Vagina (tissue), 2 donors: ENCODE measurements around the gene ADGRG3. TPM values are rescaled to one million over a fixed set of nuclear protein-coding genes. Genes with fewer than 3 reads are reported as not detected.

ENCODE experiments used
- DNase-seq, 2 donors: peaks; one replicate each; pipeline ENCODE4 v3.0.0-alpha.2; 2017; ENCODE audit errors: extremely low spot score in 2 of 2
- H3K27ac ChIP-seq: fragments of 200-600 bp; sonication (generic); one replicate; pipeline ENCODE4 v1.5.1; 2019
- H3K27me3 ChIP-seq: fragments of 200-600 bp; sonication (generic); one replicate; pipeline ENCODE4 v1.5.1; 2019
- H3K36me3 ChIP-seq, 2 donors: fragments of 200-600 bp; sonication (generic); one replicate each; pipeline ENCODE4 v1.5.1; 2017 to 2019
- H3K4me1 ChIP-seq: fragments of 200-600 bp; sonication (generic); one replicate; pipeline ENCODE4 v1.5.1; 2019
- H3K4me3 ChIP-seq, 2 donors: fragments of 200-600 bp; sonication (generic); 1 replicate in 1 of 2; 2 replicates in 1 of 2; pipeline ENCODE4 v1.5.1; 2016 to 2019
- H3K9me3 ChIP-seq: fragments of 200-600 bp; sonication (generic); one replicate; pipeline ENCODE4 v1.5.1; 2019
- POLR2A ChIP-seq, 2 donors: fragments of 450-650 bp; IDR thresholded peaks; one replicate each; pipeline ENCODE4 v1.6.1; 2017; ENCODE audit warnings: antibody characterized with exemption in 2 of 2, mild to moderate bottlenecking in 2 of 2, moderate library complexity in 2 of 2
- POLR2AphosphoS5 ChIP-seq, 2 donors: sonication (generic); formaldehyde crosslinking; IDR thresholded peaks; one replicate each; pipeline ENCODE4 v1.9.0; 2017; ENCODE audit warnings: antibody characterized with exemption in 2 of 2, mild to moderate bottlenecking in 2 of 2, low read depth in 1 of 2; ENCODE audit not compliant: insufficient read depth in 1 of 2
- intact Hi-C: fragments of 100-400 bp; cut with DNase I; formaldehyde crosslinking; loops from one replicate; pipeline ENCODE4 v1.15.1; 2023
- total RNA-seq: library from RNA; depleted of rRNA; stranded (reverse); fragments of >200 nt; gene quantifications from one replicate; pipeline ENCODE4 v1.2.3, GENCODE V29; 2016
- TF ChIP-seq, protein P1 (sequence below), 3 experiments: fragments of 450-650 bp in 2 of 3; fragments of 200-600 bp in 1 of 3; sonication (generic) in 1 of 3; IDR thresholded peaks; one replicate each; pipeline ENCODE4 v1.5.1; 2017 to 2019; ENCODE audit warnings: antibody characterized with exemption in 3 of 3, mild to moderate bottlenecking in 2 of 3, moderate library complexity in 2 of 3

Gene ADGRG3
- total RNA-seq, 1 donor from 2014 or later = 10.3 TPM

DNA sequence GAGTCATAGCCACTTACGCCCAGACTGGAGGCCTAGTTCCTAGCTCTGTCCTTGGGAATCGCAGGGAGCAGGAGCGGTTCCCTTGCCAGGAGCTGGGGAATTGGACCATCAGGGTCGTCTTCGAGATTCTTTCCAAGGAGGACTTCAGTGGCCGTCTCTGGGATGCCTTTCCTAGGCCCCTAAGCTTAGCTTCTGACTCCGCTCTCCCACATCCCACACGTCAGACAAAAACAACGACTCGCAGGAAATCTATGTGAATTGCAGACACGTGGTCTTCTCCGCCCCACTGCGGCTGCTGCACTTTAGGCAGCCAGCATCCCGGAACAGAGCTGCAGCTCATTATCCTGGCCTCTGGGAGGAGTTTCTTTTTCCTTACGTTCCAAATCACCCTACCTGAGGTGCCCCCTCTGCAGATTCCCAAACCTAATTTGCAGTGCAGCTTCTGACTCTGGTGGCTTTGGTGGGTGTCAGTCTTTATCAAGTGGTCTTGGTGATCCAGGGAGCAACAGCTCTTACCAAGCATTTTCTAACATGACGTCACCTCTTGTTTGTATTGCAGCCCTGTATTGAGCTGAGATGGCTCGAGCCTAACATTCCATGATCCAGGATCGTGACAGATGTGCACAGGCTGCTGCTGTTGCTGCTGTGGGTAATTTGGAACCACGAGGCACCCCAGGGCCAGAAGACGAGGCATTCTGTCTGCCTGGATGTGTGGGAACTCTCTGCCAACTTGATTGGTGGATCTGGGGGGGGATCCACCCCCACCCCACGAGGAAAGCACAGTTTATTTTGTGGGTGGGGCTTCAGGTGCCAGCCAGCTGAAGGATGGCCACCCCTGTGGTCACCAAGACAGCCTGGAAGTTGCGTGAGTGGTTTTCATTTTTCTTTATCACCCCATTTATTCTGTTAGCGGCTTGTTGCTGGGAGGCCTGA lies 68.6 kb downstream of the ADGRG3 start:
- H3K9me3 ChIP-seq = no peaks in the 10 kb centered on the region
- no peak for DNase-seq
- TF ChIP-seq POLR2A (IDR thresholded peaks at IDR 0.05) = no peak
- TF ChIP-seq, protein P1, sequence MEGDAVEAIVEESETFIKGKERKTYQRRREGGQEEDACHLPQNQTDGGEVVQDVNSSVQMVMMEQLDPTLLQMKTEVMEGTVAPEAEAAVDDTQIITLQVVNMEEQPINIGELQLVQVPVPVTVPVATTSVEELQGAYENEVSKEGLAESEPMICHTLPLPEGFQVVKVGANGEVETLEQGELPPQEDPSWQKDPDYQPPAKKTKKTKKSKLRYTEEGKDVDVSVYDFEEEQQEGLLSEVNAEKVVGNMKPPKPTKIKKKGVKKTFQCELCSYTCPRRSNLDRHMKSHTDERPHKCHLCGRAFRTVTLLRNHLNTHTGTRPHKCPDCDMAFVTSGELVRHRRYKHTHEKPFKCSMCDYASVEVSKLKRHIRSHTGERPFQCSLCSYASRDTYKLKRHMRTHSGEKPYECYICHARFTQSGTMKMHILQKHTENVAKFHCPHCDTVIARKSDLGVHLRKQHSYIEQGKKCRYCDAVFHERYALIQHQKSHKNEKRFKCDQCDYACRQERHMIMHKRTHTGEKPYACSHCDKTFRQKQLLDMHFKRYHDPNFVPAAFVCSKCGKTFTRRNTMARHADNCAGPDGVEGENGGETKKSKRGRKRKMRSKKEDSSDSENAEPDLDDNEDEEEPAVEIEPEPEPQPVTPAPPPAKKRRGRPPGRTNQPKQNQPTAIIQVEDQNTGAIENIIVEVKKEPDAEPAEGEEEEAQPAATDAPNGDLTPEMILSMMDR (IDR thresholded peaks at IDR 0.05) = peak in 1 of 3 experiments; percentile 11

DNA sequence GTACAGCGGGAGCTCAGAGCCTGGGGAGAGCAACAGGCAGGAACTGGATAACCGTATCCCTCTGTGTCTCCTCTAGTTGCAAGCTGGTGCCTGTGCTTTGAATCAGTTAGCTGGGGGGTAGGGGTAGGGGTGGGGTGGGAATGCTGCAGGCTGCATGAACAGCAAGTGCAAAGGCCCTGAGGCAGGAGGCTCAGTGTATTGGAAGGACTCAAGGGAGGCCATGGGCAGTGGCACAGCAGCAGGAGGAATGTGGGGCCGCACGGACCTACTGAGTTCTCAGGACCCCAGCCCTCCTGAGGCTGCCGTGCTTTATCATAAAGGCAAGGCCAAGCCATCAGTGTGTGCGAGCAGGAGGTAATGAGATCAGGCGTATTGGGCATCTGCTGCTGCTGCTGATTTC lies 70.7 kb downstream of the ADGRG3 start:
- Histone ChIP-seq H3K36me3 (peaks cover 0 to 5% of the 10 kb centered on the region in 2 donors), H3K9me3 (no peaks in the 10 kb centered on the region), H3K4me3 (no peak overlapping the region), H3K27me3 (no peaks in the 10 kb centered on the region), H3K4me1 (peaks cover 50% of the 10 kb centered on the region), H3K27ac (no peak overlapping the region)
- intact Hi-C loops = loop anchor here (10.0 kb wide), 1 partner anchor 386 kb away; the partner anchor contains the start of gene CFAP20
- TF ChIP-seq, protein P1 (IDR thresholded peaks at IDR 0.05) = no peak
- TF ChIP-seq POLR2AphosphoS5 (IDR thresholded peaks at IDR 0.05; ENCODE audit: insufficient read depth in 1 of 2, low read depth in 1 of 2) = no peak
- no peak for TF ChIP-seq POLR2A (IDR thresholded peaks at IDR 0.05)
- no peak for DNase-seq

More for the DNA sequence above, 68.6 kb downstream of the ADGRG3 start:
- intact Hi-C loops = loop anchor here (10.0 kb wide), 1 partner anchor 388 kb away; the partner anchor contains the start of gene CFAP20
- Histone ChIP-seq H3K27ac (peak overlapping the region; percentile 50), H3K4me1 (peaks cover 46% of the 10 kb centered on the region), H3K27me3 (no peaks in the 10 kb centered on the region), H3K4me3 (peak overlapping the region; percentile 88 to 91), H3K36me3 (peaks cover 0 to 4% of the 10 kb centered on the region in 2 donors)

Other genes starting within 250 kb of the ADGRG3 start
- 28.0 TPM for gene CIAPIN1, start 220.9 kb upstream of the ADGRG3 start, total RNA-seq
- 37.6 TPM for gene COQ9, start 220.8 kb upstream of the ADGRG3 start, total RNA-seq
- 127 TPM for gene POLR2C, start 205.6 kb upstream of the ADGRG3 start, total RNA-seq
- gene DOK4, start 181.8 kb upstream of the ADGRG3 start, total RNA-seq = 19.4 TPM
- 22.1 TPM for gene CCDC102A, start 131.7 kb upstream of the ADGRG3 start, total RNA-seq
- gene ADGRG5, start 125.7 kb upstream of the ADGRG3 start, total RNA-seq = 2.2 TPM
- 97.7 TPM for gene ADGRG1, start 39.7 kb upstream of the ADGRG3 start, total RNA-seq
- gene DRC7, start 26.5 kb downstream of the ADGRG3 start, total RNA-seq = not detected
- gene KATNB1, start 67.5 kb downstream of the ADGRG3 start, total RNA-seq = 23.6 TPM
- 36.8 TPM for gene KIFC3, start 134.2 kb downstream of the ADGRG3 start, total RNA-seq